Activated T-cell treated with anti-CD3 and anti-CD28 coated beads, Interleukin-2, amount 50 U/mL, for 4 hours (primary cell): ENCODE measurements around the gene ZNF222. TPM values are rescaled to one million over a fixed set of nuclear protein-coding genes. Genes with fewer than 3 reads are reported as not detected.

Source experiments
- ATAC-seq, 2 donors: fragments of 200-7000 bp; cut with Tn5 transposase; one replicate each; pipeline ENCODE4 v1.10.0; 2021
- DNase-seq: peaks from one replicate; pipeline ENCODE4 v3.0.0-alpha.2; 2020
- H3K27me3 Mint-ChIP-seq: one replicate; pipeline ENCODE4 v1.8.0; 2021; ENCODE audit warnings: low read depth, mixed read lengths
- H3K36me3 Mint-ChIP-seq: one replicate; pipeline ENCODE4 v1.8.0; 2022; ENCODE audit warnings: mixed read lengths; ENCODE audit not compliant: insufficient read depth
- H3K4me1 Mint-ChIP-seq: one replicate; pipeline ENCODE4 v1.8.0; 2021; ENCODE audit warnings: low read depth, mixed read lengths
- H3K4me3 Mint-ChIP-seq: one replicate; pipeline ENCODE4 v1.8.0; 2021; ENCODE audit warnings: mild to moderate bottlenecking, moderate library complexity, mixed read lengths
- H3K9me3 Mint-ChIP-seq: one replicate; pipeline ENCODE4 v1.8.0; 2021; ENCODE audit warnings: mixed read lengths
- total RNA-seq, 3 donors: library from RNA; stranded (reverse); gene quantifications; one replicate each; pipeline ENCODE4 v1.2.1, GENCODE V29; 2021

Gene ZNF222
- total RNA-seq, 3 donors from 2014 or later: 0.40 to 1.4 (median 0.87) TPM

- no peaks in the 10 kb centered on the region for H3K27me3 Mint-ChIP-seq
- H3K9me3 Mint-ChIP-seq: peaks cover 27% of the 10 kb centered on the region
- peaks cover 26% of the 10 kb centered on the region for H3K4me1 Mint-ChIP-seq
- H3K4me3 Mint-ChIP-seq: peak overlapping the region; percentile 93
- no peak for DNase-seq
- ATAC-seq: no peak
- H3K36me3 Mint-ChIP-seq: peaks cover 21% of the 10 kb centered on the region
Observed at GRCh38 chr19:44072543-44073401, 47.6 kb downstream of the ZNF222 start.

DNA sequence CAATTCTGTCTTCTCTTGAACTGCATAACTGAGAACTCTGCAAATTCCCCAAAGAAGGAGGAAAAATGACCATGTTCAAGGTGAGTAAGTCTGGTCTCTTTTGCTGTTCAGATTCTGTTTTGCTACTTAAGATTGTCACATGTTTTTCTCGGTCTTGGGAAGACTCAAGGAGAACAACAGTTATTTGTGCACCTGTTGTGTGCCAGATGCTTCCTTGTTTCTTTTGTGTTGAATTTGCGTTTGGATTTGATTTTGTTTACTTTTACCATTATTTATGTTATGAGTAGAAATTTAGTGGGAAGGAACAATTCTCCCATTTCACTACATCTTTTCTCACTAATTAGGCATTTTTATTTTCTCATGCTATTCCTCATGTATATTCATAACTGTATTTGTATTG is 51.1 kb downstream of the ZNF222 start:
- H3K27me3 Mint-ChIP-seq: no peaks in the 10 kb centered on the region
- peaks cover 23% of the 10 kb centered on the region for H3K4me1 Mint-ChIP-seq
- ATAC-seq (no peak), DNase-seq (no peak)
- no peak overlapping the region for H3K4me3 Mint-ChIP-seq
- H3K9me3 Mint-ChIP-seq: peaks cover 5% of the 10 kb centered on the region
- H3K36me3 Mint-ChIP-seq: peaks cover 25% of the 10 kb centered on the region

Other genes starting within 250 kb of the ZNF222 start
- 100 to 1,000 TPM in 1 of 3 donors, 10 to 100 TPM in 2; 90.6 to 123 (median 94.7) TPM for gene KCNN4, start 244.4 kb upstream of the ZNF222 start, total RNA-seq
- gene LYPD5, start 222.9 kb upstream of the ZNF222 start, total RNA-seq: under 1 TPM in 2 of 3 donors, not detected in 1; 0.53 to 0.87 TPM
- gene ZNF283, start 198.1 kb upstream of the ZNF222 start, total RNA-seq: 1 to 10 TPM; 2.7 to 3.2 (median 3.0) TPM
- under 1 TPM; 0.22 to 0.51 (median 0.34) TPM for gene ZNF404, start 141.4 kb upstream of the ZNF222 start, total RNA-seq
- gene ZNF45, start 90.1 kb upstream of the ZNF222 start, total RNA-seq: 1 to 10 TPM; 5.4 to 7.2 (median 5.7) TPM
- under 1 TPM; 0.28 to 0.95 (median 0.63) TPM for gene ZNF221, start 74.2 kb upstream of the ZNF222 start, total RNA-seq
- gene ZNF155, start 41.2 kb upstream of the ZNF222 start, total RNA-seq: 1 to 10 TPM; 2.4 to 4.2 (median 3.7) TPM
- 1 to 10 TPM; 1.1 to 1.9 (median 1.8) TPM for gene ZNF230, start 22.4 kb upstream of the ZNF222 start, total RNA-seq
- 1 to 10 TPM in 1 of 3 donors, under 1 TPM in 2; 0.50 to 1.1 (median 0.71) TPM for gene ZNF223, start 26.7 kb downstream of the ZNF222 start, total RNA-seq
- 1 to 10 TPM; 1.3 to 1.5 (median 1.4) TPM for gene ZNF284, start 46.8 kb downstream of the ZNF222 start, total RNA-seq
- gene ZNF224, start 69.0 kb downstream of the ZNF222 start, total RNA-seq: 1 to 10 TPM; 8.2 to 9.4 (median 8.6) TPM
- 1 to 10 TPM; 1.2 to 2.4 (median 1.4) TPM for gene ZNF225, start 88.0 kb downstream of the ZNF222 start, total RNA-seq
- gene ZNF234, start 116.2 kb downstream of the ZNF222 start, total RNA-seq: 1 to 10 TPM; 3.5 to 5.3 (median 5.2) TPM
- 1 to 10 TPM; 5.2 to 9.7 (median 5.7) TPM for gene ZNF226, start 139.7 kb downstream of the ZNF222 start, total RNA-seq
- 10 to 100 TPM; 12.5 to 15.3 (median 12.8) TPM for gene ZNF227, start 187.2 kb downstream of the ZNF222 start, total RNA-seq
- not detected for gene ZNF233, start 234.5 kb downstream of the ZNF222 start, total RNA-seq